Measurements from ENCODE around the gene APBB1. TPM values are rescaled to one million over a fixed set of nuclear protein-coding genes. Genes with fewer than 3 reads are reported as not detected.

Gene APBB1
- total RNA-seq, 1 experiment from 2014 or later, result 34.8 TPM

DNA sequence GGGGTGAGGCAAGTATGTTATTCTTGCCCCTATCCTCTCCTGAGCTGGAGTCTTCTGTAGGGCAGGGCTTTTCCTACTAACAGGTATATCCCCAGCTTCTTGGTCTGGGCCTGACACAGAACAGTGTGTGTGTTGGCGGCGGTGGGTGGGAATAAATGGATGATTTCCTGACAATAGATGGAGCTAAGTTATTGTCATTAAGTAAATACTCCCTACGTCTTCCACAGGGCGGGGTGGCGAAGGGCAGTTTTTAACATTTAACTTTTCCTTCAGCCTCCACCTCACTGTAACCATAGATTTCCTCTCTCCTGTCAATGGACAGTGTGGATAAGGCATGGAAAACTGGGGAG lies 40.3 kb downstream of the APBB1 start:
- H2AK5ac ChIP-seq (ENCODE audit: insufficient read length, low read length), result no peak overlapping the region
- no peak overlapping the region for H2BK12ac ChIP-seq (ENCODE audit: insufficient read length, low read depth, low read length)
- no peak overlapping the region for H3K18ac ChIP-seq (ENCODE audit: insufficient read length, low read depth, low read length)
- no peak overlapping the region for H3K9ac ChIP-seq (ENCODE audit: extremely low read depth, insufficient read length, low read length)
- Mint-ChIP-seq H3K27ac (no peak overlapping the region), H3K9me3 (no peaks in the 10 kb centered on the region), H3K4me3 (no peak overlapping the region), H3K36me3 (ENCODE audit: insufficient read depth in 1 of 3, low read depth in 3 of 3) (no peaks in the 10 kb centered on the region), H3K27me3 (ENCODE audit: low read depth) (no peaks in the 10 kb centered on the region; the same call in 1 of the 2 replicates), H3K4me1 (peaks cover 26 to 27% of the 10 kb centered on the region in 2 experiments)
- no peak overlapping the region for H3K56ac ChIP-seq (ENCODE audit: insufficient read length, low read depth, low read length)
- no peak overlapping the region for H2BK5ac ChIP-seq (ENCODE audit: insufficient read length, low read length)
- no peak overlapping the region for H3T11ph ChIP-seq (ENCODE audit: low read length)
- H3K4me2 ChIP-seq (ENCODE audit: insufficient read depth, insufficient read length, low read length), result no peak overlapping the region
- H2BK20ac ChIP-seq (ENCODE audit: low read depth, low read length, poor library complexity, severe bottlenecking), result no peak overlapping the region
- H4K20me1 ChIP-seq (ENCODE audit: control insufficient read depth, insufficient read depth, insufficient read length), result no peaks in the 10 kb centered on the region
- H3K27me3 ChIP-seq (ENCODE audit: insufficient read depth, low read length), result no peaks in the 10 kb centered on the region
- H3K4ac ChIP-seq (ENCODE audit: low read depth, low read length), result no peak overlapping the region
- no peak overlapping the region for H4K91ac ChIP-seq (ENCODE audit: insufficient read length, low read depth, low read length)
- H3K23ac ChIP-seq (ENCODE audit: insufficient read length, low read depth, low read length), result no peak overlapping the region
- H2AFZ ChIP-seq (ENCODE audit: low read length), result no peak overlapping the region
- no peak overlapping the region for H4K5ac ChIP-seq (ENCODE audit: insufficient read length, low read depth, low read length)
- no peaks in the 10 kb centered on the region for H3K23me2 ChIP-seq (ENCODE audit: insufficient read length, low read depth, low read length, poor library complexity, severe bottlenecking)
- H3K4me1 ChIP-seq (ENCODE audit: insufficient read depth, low read length), result no peaks in the 10 kb centered on the region
- H2BK15ac ChIP-seq (ENCODE audit: low read depth, low read length), result no peak overlapping the region
- no peak overlapping the region for H3K14ac ChIP-seq (ENCODE audit: insufficient read depth, low read length)
- H4K8ac ChIP-seq (replicated peaks; ENCODE audit: insufficient read length, low read depth, low read length), result no peak overlapping the region
- TF ChIP-seq, protein P1, sequence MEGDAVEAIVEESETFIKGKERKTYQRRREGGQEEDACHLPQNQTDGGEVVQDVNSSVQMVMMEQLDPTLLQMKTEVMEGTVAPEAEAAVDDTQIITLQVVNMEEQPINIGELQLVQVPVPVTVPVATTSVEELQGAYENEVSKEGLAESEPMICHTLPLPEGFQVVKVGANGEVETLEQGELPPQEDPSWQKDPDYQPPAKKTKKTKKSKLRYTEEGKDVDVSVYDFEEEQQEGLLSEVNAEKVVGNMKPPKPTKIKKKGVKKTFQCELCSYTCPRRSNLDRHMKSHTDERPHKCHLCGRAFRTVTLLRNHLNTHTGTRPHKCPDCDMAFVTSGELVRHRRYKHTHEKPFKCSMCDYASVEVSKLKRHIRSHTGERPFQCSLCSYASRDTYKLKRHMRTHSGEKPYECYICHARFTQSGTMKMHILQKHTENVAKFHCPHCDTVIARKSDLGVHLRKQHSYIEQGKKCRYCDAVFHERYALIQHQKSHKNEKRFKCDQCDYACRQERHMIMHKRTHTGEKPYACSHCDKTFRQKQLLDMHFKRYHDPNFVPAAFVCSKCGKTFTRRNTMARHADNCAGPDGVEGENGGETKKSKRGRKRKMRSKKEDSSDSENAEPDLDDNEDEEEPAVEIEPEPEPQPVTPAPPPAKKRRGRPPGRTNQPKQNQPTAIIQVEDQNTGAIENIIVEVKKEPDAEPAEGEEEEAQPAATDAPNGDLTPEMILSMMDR (conservative IDR thresholded peaks at IDR 0.05), result no peak
- no peaks in the 10 kb centered on the region for H3K79me2 ChIP-seq (ENCODE audit: insufficient read depth, low read length)
- H2BK120ac ChIP-seq (ENCODE audit: low read depth, low read length, poor library complexity, severe bottlenecking), result no peak overlapping the region
- WGBS (ENCODE audit: extremely low coverage, insufficient read length, low lambda C conversion rate), result no CpG with 5 or more reads among the region's 5 CpGs
- no peaks in the 10 kb centered on the region for H3K79me1 ChIP-seq (ENCODE audit: insufficient read depth, low read depth, low read length, poor library complexity, severe bottlenecking)
- no peaks in the 10 kb centered on the region for H3K9me3 ChIP-seq (ENCODE audit: control insufficient read depth, low read depth, low read length)
- no peak overlapping the region for H3K27ac ChIP-seq (ENCODE audit: insufficient read length, low read depth, low read length)
- no peak for DNase-seq

All from H9 (cell line).